Measurements from ENCODE around the gene GNA12. TPM values are rescaled to one million over a fixed set of nuclear protein-coding genes. Genes with fewer than 3 reads are reported as not detected.

GNA12 gene
- 17.8 and 20.8 TPM in 2 replicates for total RNA-seq (2014; rRNA removed; shearing (Covaris generic))

- peak; percentile 99 for DNase-seq (ENCODE audit: low read depth)
Observed at GRCh38 chr7:2844153-2845033, at the start of gene GNA12. TSS of gene GNA12 (minus strand) at chr7:2844308. CDS start at chr7:2844161, 147 bp downstream.

GRCh38 chr7:2893411-2893861 lies 49.3 kb upstream of the GNA12 start:
- peak; percentile 33 for DNase-seq (ENCODE audit: low read depth)

- no peak for DNase-seq (ENCODE audit: low read depth)
Observed at GRCh38 chr7:2892549-2892948, 48.4 kb upstream of the GNA12 start.

GRCh38 chr7:2887816-2888215 lies 43.7 kb upstream of the GNA12 start:
- no peak for DNase-seq (ENCODE audit: low read depth)

- peak; percentile 80 for DNase-seq (ENCODE audit: low read depth)
Observed at GRCh38 chr7:2886900-2887299, 42.8 kb upstream of the GNA12 start.

GRCh38 chr7:2886391-2886790 lies 42.3 kb upstream of the GNA12 start:
- no peak for DNase-seq (ENCODE audit: low read depth)

GRCh38 chr7:2884161-2884560 lies 40.1 kb upstream of the GNA12 start:
- no peak for DNase-seq (ENCODE audit: low read depth)

- no peak for DNase-seq (ENCODE audit: low read depth)
Observed at GRCh38 chr7:2883101-2883500, 39.0 kb upstream of the GNA12 start.

GRCh38 chr7:2882111-2882510 lies 38.0 kb upstream of the GNA12 start:
- DNase-seq (ENCODE audit: low read depth), result no peak

GRCh38 chr7:2880874-2881533 lies 36.9 kb upstream of the GNA12 start:
- DNase-seq (ENCODE audit: low read depth), result peak; percentile 30

GRCh38 chr7:2880051-2880450 lies 35.9 kb upstream of the GNA12 start:
- no peak for DNase-seq (ENCODE audit: low read depth)

GRCh38 chr7:2879354-2879753 lies 35.2 kb upstream of the GNA12 start:
- DNase-seq (ENCODE audit: low read depth), result no peak

- DNase-seq (ENCODE audit: low read depth), result no peak
Observed at GRCh38 chr7:2878306-2878705, 34.2 kb upstream of the GNA12 start.

GRCh38 chr7:2876031-2876731 lies 32.1 kb upstream of the GNA12 start:
- DNase-seq (ENCODE audit: low read depth), result peak; percentile 94

GRCh38 chr7:2873686-2874551 lies 29.8 kb upstream of the GNA12 start:
- peak; percentile 97 for DNase-seq (ENCODE audit: low read depth)

- DNase-seq (ENCODE audit: low read depth), result peak; percentile 67
Observed at GRCh38 chr7:2873146-2873545, 29.0 kb upstream of the GNA12 start.

GRCh38 chr7:2872296-2872874 lies 28.3 kb upstream of the GNA12 start:
- DNase-seq (ENCODE audit: low read depth), result no peak

GRCh38 chr7:2870471-2870931 lies 26.4 kb upstream of the GNA12 start:
- peak; percentile 72 for DNase-seq (ENCODE audit: low read depth)

- DNase-seq (ENCODE audit: low read depth), result no peak
Observed at GRCh38 chr7:2869981-2870380, 25.9 kb upstream of the GNA12 start.

GRCh38 chr7:2866601-2867000 lies 22.5 kb upstream of the GNA12 start:
- DNase-seq (ENCODE audit: low read depth), result no peak

Measured in RPMI7951 (cell line).